HG02840 (cell line): ENCODE measurements around the gene TTC7B.

ENCODE experiments used
- ATAC-seq: cut with Tn5 transposase; IDR thresholded peaks from one replicate; pipeline ENCODE4 v1.9.1; 2021; ENCODE audit warnings: mild to moderate bottlenecking, moderate library complexity, moderate number of reproducible peaks; ENCODE audit not compliant: unreplicated experiment, low FRiP score

The TTC7B gene

DNA sequence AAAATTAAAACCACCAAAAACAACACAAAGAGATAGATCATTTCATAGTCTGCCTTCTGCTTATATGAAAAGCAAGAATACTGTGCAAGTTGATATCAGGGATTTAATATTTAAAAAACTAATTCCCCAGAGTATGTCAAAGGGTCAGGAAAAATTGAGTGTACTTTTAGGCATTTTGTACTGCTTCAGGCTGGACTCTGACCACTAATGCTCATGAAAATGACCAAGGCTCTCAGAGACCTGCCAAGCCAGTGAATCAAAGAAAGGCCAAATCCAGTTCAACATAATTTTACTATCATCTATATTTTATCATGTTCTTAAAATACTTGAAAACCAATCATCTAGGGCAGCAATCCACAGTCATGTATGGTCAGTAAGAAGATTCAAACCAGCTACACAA, 66.0 kb downstream of the TTC7B start:
- ATAC-seq, result no peak

DNA sequence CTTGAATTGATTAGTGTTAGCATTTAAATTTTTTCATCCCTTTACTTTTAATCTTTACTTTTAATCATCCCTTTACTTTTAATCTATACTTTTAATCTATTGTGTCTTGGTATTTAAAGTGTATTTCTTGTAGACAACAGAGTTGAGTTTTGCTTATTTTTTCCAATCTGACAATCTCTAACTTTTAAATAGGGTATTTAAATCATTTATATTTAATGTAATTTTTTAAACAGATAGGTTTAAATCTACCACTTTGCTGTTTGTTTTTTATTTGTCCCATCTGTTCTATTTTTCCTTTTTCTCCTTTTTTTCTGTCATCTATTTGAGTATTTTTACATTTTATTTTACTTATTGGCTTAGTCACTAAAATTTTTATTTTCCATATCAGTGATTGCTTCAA, 68.3 kb downstream of the TTC7B start:
- no peak for ATAC-seq

DNA sequence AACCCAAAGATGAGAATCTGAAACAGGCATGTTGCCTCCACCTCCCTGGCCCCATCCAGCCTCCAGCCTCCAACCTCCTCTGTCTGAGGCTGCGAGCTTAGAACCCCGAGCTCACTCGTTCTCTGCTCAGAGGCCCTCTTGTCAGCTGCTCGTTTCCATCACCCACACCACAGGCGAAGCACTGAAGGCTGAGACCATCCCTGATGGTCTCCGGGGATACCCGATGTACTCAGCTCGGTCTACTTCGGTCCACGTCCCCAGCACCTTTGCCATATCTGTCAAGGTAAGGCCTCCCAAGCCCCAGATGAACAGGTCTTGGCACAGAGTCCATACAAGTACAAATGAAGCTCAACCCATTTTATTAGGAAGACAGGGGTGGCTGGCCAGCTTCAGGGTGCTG, 72.4 kb downstream of the TTC7B start:
- no peak for ATAC-seq

DNA sequence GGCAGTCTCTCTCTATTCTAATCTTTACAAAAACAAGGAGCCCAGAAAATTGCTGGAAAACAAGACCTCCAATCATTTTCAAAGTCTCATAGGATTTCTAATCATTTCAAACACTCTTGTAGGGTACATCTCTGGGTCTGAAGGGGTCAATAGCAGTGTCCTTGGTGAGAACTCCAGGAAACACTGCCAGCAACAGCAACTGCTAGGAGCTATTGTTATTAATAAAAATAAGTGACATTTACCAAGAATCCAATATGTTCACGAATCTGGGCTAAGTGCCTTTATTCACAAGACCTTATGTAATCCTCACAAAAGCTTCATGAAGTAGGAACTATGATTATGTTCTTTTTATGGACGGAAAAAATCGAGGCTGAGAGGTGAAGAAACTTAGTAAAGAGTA, 72.8 kb downstream of the TTC7B start:
- ATAC-seq, result no peak

DNA sequence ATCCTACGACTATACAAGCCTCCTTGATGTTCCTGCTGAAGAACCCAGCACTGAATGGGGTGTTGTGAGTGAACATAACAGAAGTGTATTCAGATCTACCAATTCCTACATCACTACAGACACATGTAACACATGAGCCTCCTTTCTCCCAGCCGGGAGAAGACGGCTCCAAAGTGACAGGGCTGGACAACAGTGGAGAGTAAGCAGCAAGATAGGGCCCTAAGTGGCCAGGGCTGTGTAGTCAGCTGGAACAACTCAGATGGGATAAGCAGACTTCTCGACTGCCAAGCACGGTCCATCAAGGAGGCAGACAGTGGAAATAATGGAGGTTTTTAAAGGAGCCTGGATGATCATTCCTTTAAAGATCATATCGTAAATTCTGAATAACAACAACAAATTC, 73.5 kb downstream of the TTC7B start:
- no peak for ATAC-seq

DNA sequence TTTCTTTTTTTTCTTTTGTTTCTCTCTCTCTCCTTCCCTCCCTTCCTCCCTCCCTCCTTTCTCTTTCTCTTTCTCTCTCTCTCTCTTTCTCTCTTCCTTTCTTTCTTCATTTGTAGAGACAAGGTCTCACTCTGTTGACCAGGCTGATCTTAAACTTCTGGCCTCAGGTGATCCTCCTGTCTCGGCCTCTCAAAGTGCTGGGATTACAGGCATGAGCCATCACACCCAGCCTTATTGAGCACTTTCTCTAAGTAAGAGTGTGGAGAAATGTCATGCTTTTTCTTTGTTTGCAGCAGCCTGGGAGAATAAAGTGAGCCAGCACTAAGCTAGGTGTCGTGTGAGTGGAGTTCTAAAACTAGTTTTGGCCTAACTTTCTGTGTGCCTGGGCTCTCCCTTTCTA, 74.0 kb downstream of the TTC7B start:
- no peak for ATAC-seq

DNA sequence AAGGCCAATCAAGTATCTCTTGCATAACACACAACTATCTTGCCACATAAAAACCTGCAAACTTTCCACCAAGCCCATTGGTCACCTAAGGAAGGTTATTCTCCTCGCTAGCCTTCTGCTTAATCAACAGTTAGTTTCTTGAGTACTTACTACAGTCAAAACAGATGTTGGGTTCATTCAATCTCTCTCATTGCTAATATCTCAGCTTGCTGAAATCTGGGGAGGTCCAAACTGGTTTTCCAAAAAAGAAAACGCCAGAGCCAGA, 74.6 kb downstream of the TTC7B start:
- no peak for ATAC-seq

DNA sequence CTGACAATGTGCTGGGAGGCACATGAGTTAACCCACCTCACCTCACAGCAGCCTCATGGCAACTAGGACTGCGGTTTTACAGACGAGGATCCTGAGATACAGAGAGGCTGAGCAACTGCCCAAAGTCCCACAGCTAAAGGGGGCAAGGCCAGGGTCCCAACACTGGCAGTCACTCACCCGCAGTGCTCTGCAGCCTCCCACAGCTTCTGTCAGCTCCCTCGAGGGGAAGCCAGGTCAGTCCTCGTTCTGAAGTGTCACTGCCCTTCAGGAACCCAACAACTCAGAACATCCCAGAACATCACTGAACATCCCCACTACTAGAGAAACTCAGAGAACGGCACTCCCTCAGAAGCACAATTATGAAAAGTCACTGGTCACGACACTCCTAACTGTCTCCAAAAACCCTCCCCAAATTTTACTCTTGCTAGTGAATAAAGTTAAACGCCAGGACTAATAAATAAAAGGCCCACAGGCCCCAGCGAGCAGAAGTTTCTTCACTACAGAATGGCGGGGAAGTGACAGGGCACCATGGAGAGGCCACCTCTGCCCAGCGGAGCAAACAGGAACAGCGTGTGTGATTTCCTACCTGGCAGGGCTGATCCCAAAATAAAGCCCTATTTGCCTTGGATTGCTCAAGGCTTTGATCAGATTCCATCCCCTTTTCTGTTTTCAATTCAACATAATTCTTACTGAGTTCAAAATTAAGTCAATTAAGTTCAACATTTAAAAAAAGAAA, 75.1 kb downstream of the TTC7B start:
- no peak for ATAC-seq

DNA sequence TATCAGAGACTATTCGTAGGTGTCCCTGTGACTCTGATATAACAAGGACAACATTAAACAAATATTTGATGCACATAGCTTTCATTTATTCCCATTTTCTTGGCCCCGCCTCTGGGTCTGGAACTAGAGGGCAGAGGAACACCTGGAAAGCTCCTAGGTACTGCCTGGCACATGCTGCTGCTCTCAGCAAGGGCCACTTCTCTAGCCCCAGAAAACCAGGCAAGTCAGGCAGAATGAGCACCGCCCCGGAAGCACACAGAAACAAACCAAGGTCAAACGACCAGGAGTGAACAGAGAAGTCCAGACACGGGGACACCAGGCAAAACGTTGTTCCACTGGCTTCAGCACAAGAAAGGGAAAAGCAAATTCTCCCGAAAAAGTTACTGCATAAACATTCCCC, 76.1 kb downstream of the TTC7B start:
- ATAC-seq, result no peak

DNA sequence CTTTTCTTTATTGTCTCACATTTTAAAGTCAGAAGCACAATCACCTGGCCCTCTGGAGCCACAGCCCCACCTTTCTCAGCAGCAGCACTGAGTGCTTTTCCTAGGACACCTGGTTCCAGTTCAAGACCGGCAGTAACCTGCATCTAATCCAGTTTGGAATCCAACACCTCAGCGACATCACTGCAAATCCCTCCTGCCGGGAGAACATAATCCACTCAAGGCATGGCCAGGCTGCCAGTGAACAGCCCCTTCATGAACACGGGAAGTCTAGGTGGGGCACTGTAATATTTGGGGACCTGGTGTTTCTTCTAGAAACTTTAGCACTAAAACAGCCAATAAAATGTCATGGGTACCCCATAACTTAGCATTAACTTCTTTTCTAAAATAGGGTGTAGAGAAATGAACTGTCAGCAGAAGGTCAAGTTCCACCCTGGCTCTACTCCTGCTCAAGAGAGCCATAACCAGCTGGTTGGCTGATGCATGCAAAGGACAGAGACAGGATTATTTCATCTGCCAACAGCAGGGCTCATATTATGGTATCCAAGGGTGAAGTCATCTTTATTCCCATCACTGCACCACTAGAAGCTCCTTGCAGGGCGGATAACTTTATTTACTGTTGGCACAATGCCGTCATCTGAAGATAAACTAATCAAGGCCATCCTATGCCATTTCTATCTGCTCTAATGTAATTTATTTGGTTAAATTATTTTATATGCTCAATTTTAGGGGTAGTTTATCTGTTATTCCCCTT, 76.7 kb downstream of the TTC7B start:
- no peak for ATAC-seq

DNA sequence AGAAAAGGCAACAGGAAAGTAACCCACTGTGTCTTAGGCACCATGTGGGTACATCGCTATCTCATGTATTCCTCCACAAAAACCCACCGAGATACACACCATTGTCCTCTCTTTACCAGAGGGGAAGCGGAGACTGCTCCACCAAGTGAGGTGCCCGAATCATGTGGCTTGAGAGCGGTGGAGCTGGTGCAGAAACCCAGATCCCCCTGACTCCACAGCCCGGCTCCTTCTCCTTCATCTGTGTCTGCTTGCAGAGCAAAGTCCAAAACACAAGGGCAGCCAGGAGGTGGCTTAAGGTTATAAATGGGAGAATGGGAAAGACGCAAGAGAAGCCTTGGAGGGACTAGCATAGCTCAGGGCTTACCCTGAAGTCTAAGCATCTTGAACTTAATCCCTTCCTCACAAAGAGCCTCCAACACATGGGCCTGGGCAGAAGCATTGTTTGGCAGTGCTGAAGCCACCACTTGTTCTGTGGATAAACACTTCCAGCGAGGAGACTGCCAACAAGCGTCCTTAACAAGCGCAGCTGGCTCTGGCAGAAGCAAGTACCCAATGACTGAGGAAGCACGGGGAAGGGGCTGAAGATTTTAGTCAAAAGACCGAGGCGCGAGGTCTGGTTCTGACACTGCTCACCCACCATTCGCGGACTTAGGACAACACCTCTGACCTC, 83.0 kb downstream of the TTC7B start:
- no peak for ATAC-seq

DNA sequence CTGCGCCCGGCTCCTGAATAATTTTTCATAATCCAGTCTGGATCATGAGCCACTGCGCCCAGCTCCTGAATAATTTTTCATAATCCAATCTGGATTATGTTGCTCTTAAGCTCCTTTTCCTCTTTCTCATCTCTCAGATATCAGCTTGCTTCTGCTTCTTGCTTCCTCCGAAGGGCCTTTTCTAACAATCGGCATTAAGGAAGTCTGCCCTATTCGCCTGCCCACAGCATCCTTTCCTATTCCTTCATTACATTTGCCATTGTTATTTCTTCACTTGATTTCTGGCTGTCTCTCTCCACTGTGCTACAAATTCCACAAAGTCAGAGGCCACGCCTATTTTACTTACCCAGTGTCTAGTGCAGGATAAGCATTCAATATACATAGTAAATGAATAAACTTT, 83.5 kb downstream of the TTC7B start:
- no peak for ATAC-seq

DNA sequence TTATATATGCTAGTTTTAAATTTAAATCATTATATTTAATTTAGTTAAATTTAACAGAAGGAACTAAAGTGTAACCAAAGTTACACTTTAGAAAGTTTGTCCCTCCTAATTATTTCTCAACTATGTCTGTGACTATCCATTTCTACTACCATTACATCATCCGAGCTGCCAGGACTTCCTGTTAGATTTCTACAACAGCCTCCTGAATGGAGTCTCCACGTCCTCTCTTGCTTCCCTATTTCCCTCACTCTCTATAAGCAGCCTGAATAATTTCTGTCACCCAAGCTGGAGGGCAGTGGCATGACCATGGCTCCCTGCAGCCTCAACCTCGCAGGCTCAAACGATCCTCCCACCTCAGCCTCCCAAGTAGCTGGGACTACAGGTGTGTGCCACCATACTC, 84.1 kb downstream of the TTC7B start:
- ATAC-seq, result no peak

DNA sequence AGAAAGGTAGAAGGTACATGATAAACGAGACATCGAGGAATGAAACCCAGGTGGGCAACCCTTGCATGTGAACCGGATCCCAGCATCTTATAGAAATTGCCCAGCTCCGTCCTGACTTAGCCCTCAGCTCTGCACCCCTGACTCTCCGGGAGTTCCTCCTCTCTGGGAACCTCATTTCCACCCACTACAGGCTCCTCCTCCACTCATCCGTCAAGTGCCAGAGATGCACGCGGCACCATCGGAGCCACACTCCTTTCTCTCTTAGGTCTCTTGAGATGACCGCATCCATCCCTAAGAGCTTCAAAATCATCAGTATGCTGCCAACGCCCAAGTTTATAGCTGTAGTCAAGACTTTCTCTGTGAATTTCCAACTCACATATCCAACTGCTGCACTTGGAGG, 84.7 kb downstream of the TTC7B start:
- no peak for ATAC-seq

DNA sequence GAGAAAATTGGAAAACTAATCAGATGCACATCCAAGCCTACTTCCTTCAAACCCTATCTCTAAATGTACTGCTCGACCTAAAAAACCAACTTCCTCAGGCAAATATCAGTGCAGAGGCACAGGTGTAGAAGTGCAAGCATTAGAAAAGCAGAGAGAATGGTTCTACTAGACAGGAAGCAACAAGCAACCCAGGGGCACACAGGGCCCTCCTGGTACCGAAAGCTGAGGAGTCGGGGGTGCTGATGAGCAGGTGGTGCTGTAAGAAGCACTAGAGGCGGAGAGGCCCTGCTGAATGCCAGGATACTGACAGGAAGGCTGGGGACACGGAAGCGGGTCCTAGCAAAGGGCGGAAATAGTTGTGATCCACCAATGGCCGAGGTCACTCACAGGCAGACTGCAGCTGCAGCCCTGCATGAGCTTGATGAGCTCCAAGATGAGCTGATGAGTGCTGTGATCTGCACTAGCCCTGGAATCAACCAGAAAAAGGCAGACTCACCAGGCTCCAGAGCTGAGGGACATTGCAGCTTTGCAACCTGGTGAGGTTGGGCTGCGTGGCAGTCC, 85.9 kb downstream of the TTC7B start:
- ATAC-seq, result no peak

DNA sequence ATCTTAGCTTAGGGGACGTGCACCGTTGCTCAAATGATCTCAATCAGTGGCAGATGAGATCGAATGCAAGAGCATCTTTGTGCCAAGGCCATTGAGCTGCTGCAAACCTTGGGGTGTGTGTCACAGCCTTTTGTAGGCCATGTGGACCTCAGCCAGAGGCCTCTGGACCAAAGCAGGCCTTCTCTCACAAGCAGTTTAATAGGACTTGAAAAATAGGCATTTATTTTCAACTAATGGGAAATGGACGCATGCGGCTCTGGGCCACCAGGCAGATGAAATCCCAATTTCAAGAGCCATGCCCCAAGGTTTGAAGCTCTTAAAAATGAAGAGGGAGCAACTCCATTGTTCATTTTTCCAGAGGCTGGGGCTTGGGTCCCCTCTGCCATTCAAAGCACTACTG, 87.3 kb downstream of the TTC7B start:
- ATAC-seq, result no peak

DNA sequence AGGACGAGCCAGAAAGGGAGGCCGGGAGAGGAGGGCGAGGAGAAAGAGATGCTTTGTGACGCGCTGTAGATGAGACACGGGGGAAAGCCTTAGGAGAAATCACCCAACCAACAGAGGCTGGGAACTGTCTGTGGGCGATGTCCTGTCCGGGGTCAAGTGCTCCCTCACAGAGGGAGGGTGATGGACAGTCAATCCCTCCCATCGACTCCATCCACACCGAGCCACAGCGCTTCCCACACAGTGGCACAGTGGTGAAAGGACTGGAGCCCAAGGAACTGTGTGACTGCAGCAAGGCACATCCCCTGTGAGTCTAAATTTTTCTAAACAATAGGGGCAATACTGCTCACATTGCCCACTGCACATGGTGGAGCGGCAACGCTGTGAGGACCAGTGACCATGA, 89.1 kb downstream of the TTC7B start:
- ATAC-seq, result no peak

DNA sequence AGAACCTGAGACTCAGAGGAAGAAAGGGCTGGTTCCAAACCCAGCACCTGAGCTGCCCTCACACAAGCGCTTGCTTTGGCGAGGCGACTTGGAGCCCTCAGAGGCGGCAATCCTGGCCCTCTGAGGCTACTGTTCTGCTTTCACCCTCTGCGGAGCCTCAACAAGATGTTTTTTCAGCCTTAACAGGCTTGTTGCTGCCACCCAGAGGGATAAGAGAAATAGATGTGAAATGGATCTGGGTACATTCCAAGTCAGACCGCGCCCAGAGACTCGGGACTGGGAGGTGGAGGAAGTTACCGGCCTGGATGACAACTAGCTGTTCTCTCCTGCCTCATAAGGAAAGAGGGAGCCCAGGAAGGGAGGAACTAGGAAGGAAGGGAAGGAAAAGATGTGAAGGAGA, 89.6 kb downstream of the TTC7B start:
- ATAC-seq, result no peak

DNA sequence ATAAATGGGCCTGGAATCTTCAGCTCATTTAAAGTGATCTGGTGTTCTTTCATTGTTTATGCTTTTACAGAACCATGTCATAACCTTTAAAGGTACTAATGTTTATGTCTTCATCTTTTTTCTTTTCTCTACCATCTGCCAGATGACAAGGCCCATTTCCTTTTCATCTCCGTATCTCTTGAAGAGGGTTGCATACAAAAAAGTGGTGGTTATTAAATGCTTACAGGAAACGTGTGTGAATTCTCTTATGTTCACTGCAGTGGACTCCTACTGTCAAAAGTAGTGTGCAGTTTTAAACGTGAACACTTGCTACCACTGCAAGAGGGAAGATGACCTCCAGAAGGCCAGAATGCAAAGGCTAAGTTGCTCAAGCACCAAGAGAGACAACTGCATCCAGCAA, 91.4 kb downstream of the TTC7B start:
- ATAC-seq, result no peak

DNA sequence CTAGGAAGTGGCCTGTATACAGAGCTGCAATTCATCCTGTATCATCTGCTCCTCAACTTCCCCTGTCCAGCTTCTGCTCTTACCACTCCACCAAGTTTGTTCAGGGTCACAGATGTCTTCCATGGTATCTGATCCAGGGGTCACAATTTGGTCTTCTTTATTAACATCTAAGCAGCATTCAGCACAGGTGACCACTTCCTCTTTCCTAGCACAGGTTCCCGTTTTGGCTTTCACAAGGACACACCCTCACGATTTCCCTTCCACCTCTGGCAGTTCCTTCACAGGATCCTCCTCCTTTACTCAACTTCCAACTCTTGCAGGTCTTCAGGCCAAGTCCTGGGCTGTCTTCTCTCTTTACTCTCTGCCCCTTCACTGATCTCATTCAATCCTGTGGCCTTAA, 93.6 kb downstream of the TTC7B start:
- no peak for ATAC-seq

DNA sequence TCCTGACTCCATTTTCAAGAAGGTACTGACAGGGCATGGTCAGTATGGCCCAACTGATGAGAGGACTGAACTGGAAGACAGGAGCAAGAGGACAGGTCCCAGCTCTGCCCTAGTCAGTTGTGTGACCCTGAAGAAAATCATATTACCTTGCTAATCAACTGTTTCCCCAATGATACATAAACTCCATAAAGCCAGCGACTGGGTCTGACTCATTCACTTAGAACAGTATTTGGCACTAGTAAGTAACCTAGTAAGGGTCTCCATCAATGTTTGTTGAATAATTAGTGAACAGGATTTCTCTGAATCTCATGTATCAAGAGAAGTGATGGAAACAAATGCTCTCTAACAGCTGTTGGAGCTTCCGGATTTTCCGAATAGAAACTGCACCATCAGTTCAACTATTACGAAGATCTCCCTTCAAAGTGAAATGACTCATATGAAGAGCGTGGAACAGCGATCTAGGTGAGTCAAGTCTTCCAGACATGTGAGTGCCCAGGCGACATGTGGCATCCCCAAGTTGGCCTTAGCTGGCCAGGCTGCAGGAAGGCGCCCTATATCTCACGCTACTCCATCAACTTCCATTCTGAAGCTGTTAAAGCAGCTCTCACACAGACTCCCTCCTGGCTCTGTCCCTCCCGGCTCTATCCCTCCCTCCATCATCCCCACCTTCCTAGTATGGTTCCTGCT, 94.5 kb downstream of the TTC7B start:
- ATAC-seq, result no peak
